Natural killer cell (primary cell): ENCODE data around the gene PHF14. TPM values are rescaled to one million over a fixed set of nuclear protein-coding genes. Genes with fewer than 3 reads are reported as not detected.

ENCODE experiments used
- ATAC-seq, 3 donors: fragments of 150-1000 bp in 2 of 3; fragments of 200-7000 bp in 1 of 3; cut with Tn5 transposase; 1 replicate in 1 of 3; 2 replicates in 2 of 3; pipeline ENCODE4 v1.10.0; 2021; ENCODE audit warnings: mild to moderate bottlenecking in 2 of 3, moderate library complexity in 2 of 3
- DNase-seq, 2 donors: peaks; one replicate each; pipeline versions ENCODE4 v3.0.0 to v3.0.0-alpha.2; 2013 to 2021; ENCODE audit warnings: mixed read lengths in 1 of 2
- H3K27ac ChIP-seq: one replicate; pipeline ENCODE4 v1.5.1; 2013; ENCODE audit warnings: mild to moderate bottlenecking, low read length
- H3K27me3 ChIP-seq: one replicate; pipeline ENCODE4 v1.6.1; 2013; ENCODE audit warnings: low read length; ENCODE audit not compliant: control insufficient read depth, insufficient read depth
- H3K36me3 ChIP-seq: one replicate; pipeline ENCODE4 v1.6.1; 2013; ENCODE audit warnings: low read length; ENCODE audit not compliant: control insufficient read depth, insufficient read depth
- H3K4me1 ChIP-seq: one replicate; pipeline ENCODE4 v1.6.1; 2013; ENCODE audit warnings: low read length; ENCODE audit not compliant: control insufficient read depth, insufficient read depth
- H3K4me3 ChIP-seq: one replicate; pipeline ENCODE4 v1.5.1; 2013; ENCODE audit warnings: low read length
- H3K9me3 ChIP-seq: one replicate; pipeline ENCODE4 v1.6.1; 2013; ENCODE audit warnings: low read length; ENCODE audit not compliant: control insufficient read depth, insufficient read depth
- H3K27ac Mint-ChIP-seq, 2 donors: one replicate each; pipeline ENCODE4 v1.8.0; 2022; ENCODE audit warnings: mild to moderate bottlenecking in 2 of 2, mixed read lengths in 2 of 2, moderate library complexity in 1 of 2
- H3K27me3 Mint-ChIP-seq, 2 donors: one replicate each; pipeline ENCODE4 v1.8.0; 2022; ENCODE audit warnings: low read depth in 2 of 2, mixed read lengths in 2 of 2
- H3K36me3 Mint-ChIP-seq: one replicate; pipeline ENCODE4 v1.8.0; 2022; ENCODE audit warnings: mixed read lengths
- H3K4me1 Mint-ChIP-seq, 2 donors: one replicate each; pipeline ENCODE4 v1.8.0; 2022; ENCODE audit warnings: mixed read lengths in 2 of 2
- H3K4me3 Mint-ChIP-seq: one replicate; pipeline ENCODE4 v1.8.0; 2022; ENCODE audit warnings: mild to moderate bottlenecking, moderate library complexity, mixed read lengths
- H3K9me3 Mint-ChIP-seq, 2 donors: one replicate each; pipeline ENCODE4 v1.8.0; 2022; ENCODE audit warnings: mixed read lengths in 2 of 2
- CTCF ChIP-seq: fragments of 200-600 bp; IDR thresholded peaks from one replicate; pipeline ENCODE4 v1.8.0; 2022; ENCODE audit warnings: antibody characterized with exemption
- WGBS: methylation state at CpG from one replicate; pipeline ENCODE4 v1.1.7; 2013; ENCODE audit warnings: missing lambda C conversion rate; ENCODE audit not compliant: insufficient coverage; 5-methylcytosine and 5-hydroxymethylcytosine counted together
- intact Hi-C: fragments of 100-400 bp; cut with micrococcal nuclease; formaldehyde crosslinking; loops from one replicate; pipeline ENCODE4 v1.14.2; 2022
- total RNA-seq, 4 donors: library from RNA; stranded (reverse); fragments of 120-200 nt in 1 of 4; gene quantifications; one replicate each; pipeline versions ENCODE4 v1.2.3 to v1.2.4, GENCODE V29; 2013 to 2022

The PHF14 gene
- total RNA-seq, 3 donors from 2014 or later (not counting 1 experiment from before 2014, with no cell fraction given) = 23.6 to 30.8 (median 27.7) TPM

- intact Hi-C loops = no loop called here
- H3K27ac ChIP-seq = no peak overlapping the region
- DNase-seq (no peak), ATAC-seq (no peak)
- no peaks in the 10 kb centered on the region for H3K4me1 ChIP-seq
- no peaks in the 10 kb centered on the region for H3K9me3 Mint-ChIP-seq
- H3K4me3 ChIP-seq = no peak overlapping the region
- no peak overlapping the region for H3K4me3 Mint-ChIP-seq
- no peak overlapping the region for H3K27ac Mint-ChIP-seq
- H3K36me3 Mint-ChIP-seq = no peaks in the 10 kb centered on the region
- no peaks in the 10 kb centered on the region for H3K9me3 ChIP-seq
- TF ChIP-seq CTCF = no peak
- H3K4me1 Mint-ChIP-seq = no peaks in the 10 kb centered on the region
- no peaks in the 10 kb centered on the region for H3K27me3 Mint-ChIP-seq
- 93% methylated on average over 1 of the region's 4 CpGs for WGBS
- no peaks in the 10 kb centered on the region for H3K36me3 ChIP-seq
- no peaks in the 10 kb centered on the region for H3K27me3 ChIP-seq
Observed at GRCh38 chr7:11206177-11206899, 232.7 kb downstream of the PHF14 start.

- Mint-ChIP-seq H3K36me3 (no peaks in the 10 kb centered on the region), H3K9me3 (no peaks in the 10 kb centered on the region), H3K4me1 (no peaks in the 10 kb centered on the region), H3K4me3 (no peak overlapping the region), H3K27me3 (no peaks in the 10 kb centered on the region), H3K27ac (no peak overlapping the region)
- Histone ChIP-seq H3K36me3 (no peaks in the 10 kb centered on the region), H3K4me3 (no peak overlapping the region), H3K27me3 (no peaks in the 10 kb centered on the region), H3K9me3 (no peaks in the 10 kb centered on the region), H3K27ac (no peak overlapping the region), H3K4me1 (no peaks in the 10 kb centered on the region)
- WGBS = 94% methylated on average over 3 of the region's 3 CpGs
- ATAC-seq (no peak), DNase-seq (no peak)
- TF ChIP-seq CTCF = no peak
- intact Hi-C loops = no loop called here
Observed at GRCh38 chr7:11207565-11207964, 233.9 kb downstream of the PHF14 start.

GRCh38 chr7:11208883-11209465 is 235.3 kb downstream of the PHF14 start:
- WGBS = 45% methylated on average over 4 of the region's 5 CpGs
- Histone ChIP-seq H3K9me3 (no peaks in the 10 kb centered on the region), H3K4me3 (no peak overlapping the region), H3K27ac (no peak overlapping the region), H3K4me1 (no peaks in the 10 kb centered on the region), H3K36me3 (no peaks in the 10 kb centered on the region), H3K27me3 (no peaks in the 10 kb centered on the region)
- DNase-seq (no peak), ATAC-seq (no peak)
- intact Hi-C loops = no loop called here
- Mint-ChIP-seq H3K27ac (no peak overlapping the region), H3K9me3 (no peaks in the 10 kb centered on the region), H3K4me1 (no peaks in the 10 kb centered on the region), H3K36me3 (no peaks in the 10 kb centered on the region), H3K27me3 (no peaks in the 10 kb centered on the region), H3K4me3 (no peak overlapping the region)
- no peak for TF ChIP-seq CTCF
